HG02678 (cell line): ENCODE data around the gene GSTM4.
"Not testable (repeated sequence)": the region's sequence is repeated elsewhere in the genome, so short reads cannot be mapped to it uniquely, and the experiment has no call there.

Experiments used
- ATAC-seq: cut with Tn5 transposase; IDR thresholded peaks from one replicate; pipeline ENCODE4 v1.9.1; 2021; ENCODE audit warnings: mild to moderate bottlenecking, moderate library complexity; ENCODE audit not compliant: unreplicated experiment

Gene GSTM4

GRCh38 chr1:109664671-109665070, 8.8 kb downstream of the GSTM4 start:
- no peak for ATAC-seq

GRCh38 chr1:109667452-109668122, 11.7 kb downstream of the GSTM4 start, which contains the start of gene GSTM2:
TSS of gene GSTM2 (plus strand) at chr1:109668057. CDS start at chr1:109668116, 59 bp downstream.
- ATAC-seq = peak; percentile 98

- ATAC-seq = no peak
Observed at GRCh38 chr1:109668123-109668775, 12.3 kb downstream of the GSTM4 start.

- ATAC-seq = no peak
Observed at GRCh38 chr1:109669246-109669948, 13.5 kb downstream of the GSTM4 start.

- not testable (repeated sequence) for ATAC-seq
Observed at GRCh38 chr1:109669949-109670302, 14.0 kb downstream of the GSTM4 start.

GRCh38 chr1:109671067-109671466, 15.2 kb downstream of the GSTM4 start:
- ATAC-seq = no peak

GRCh38 chr1:109673861-109674260, 18.0 kb downstream of the GSTM4 start:
- ATAC-seq = not testable (repeated sequence)

- ATAC-seq = not testable (repeated sequence)
Observed at GRCh38 chr1:109676683-109677381, 20.9 kb downstream of the GSTM4 start.

GRCh38 chr1:109677459-109677858, 21.6 kb downstream of the GSTM4 start:
- ATAC-seq = no peak

GRCh38 chr1:109678637-109679036, 22.7 kb downstream of the GSTM4 start:
- ATAC-seq = not testable (repeated sequence)

- ATAC-seq = not testable (repeated sequence)
Observed at GRCh38 chr1:109684777-109685176, 28.9 kb downstream of the GSTM4 start.

- ATAC-seq = not testable (repeated sequence)
Observed at GRCh38 chr1:109685399-109685798, 29.5 kb downstream of the GSTM4 start.

GRCh38 chr1:109685890-109686289, 30.0 kb downstream of the GSTM4 start:
- not testable (repeated sequence) for ATAC-seq

GRCh38 chr1:109687109-109687508, 31.2 kb downstream of the GSTM4 start:
- not testable (repeated sequence) for ATAC-seq

GRCh38 chr1:109687641-109688499, 32.0 kb downstream of the GSTM4 start, which contains the start of gene GSTM1:
TSS of gene GSTM1 (plus strand) at chr1:109687817. CDS start at chr1:109687874, 57 bp downstream.
- ATAC-seq = peak; percentile 98

GRCh38 chr1:109689844-109690405, 34.0 kb downstream of the GSTM4 start:
- no peak for ATAC-seq

GRCh38 chr1:109691759-109692158, 35.9 kb downstream of the GSTM4 start:
- no peak for ATAC-seq

- not testable (repeated sequence) for ATAC-seq
Observed at GRCh38 chr1:109694400-109694799, 38.5 kb downstream of the GSTM4 start.

- not testable (repeated sequence) for ATAC-seq
Observed at GRCh38 chr1:109695138-109695537, 39.2 kb downstream of the GSTM4 start.

- ATAC-seq = no peak
Observed at GRCh38 chr1:109697066-109697465, 41.2 kb downstream of the GSTM4 start.
